ENCODE data around the gene COX20.

DNA sequence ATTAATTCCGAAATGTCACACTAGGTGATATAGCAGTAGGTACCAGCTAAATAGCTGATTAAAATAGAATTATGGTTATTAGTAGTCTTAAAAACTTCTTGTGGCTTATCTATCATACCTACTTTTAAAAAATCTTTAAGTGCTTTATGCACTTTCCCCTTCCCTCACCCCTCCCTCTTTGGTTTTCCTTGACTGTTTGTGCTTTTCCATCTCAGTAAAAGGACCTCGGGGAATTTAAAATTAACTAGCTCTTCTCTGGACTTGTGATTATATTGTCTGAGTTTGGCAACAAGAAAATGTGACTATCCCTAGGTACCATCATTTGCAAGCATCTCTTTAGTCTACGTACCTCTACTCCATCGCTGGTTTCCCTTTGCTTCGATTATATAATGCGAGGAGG is 11.2 kb downstream of the COX20 start:
- TF ChIP-seq, protein P1, sequence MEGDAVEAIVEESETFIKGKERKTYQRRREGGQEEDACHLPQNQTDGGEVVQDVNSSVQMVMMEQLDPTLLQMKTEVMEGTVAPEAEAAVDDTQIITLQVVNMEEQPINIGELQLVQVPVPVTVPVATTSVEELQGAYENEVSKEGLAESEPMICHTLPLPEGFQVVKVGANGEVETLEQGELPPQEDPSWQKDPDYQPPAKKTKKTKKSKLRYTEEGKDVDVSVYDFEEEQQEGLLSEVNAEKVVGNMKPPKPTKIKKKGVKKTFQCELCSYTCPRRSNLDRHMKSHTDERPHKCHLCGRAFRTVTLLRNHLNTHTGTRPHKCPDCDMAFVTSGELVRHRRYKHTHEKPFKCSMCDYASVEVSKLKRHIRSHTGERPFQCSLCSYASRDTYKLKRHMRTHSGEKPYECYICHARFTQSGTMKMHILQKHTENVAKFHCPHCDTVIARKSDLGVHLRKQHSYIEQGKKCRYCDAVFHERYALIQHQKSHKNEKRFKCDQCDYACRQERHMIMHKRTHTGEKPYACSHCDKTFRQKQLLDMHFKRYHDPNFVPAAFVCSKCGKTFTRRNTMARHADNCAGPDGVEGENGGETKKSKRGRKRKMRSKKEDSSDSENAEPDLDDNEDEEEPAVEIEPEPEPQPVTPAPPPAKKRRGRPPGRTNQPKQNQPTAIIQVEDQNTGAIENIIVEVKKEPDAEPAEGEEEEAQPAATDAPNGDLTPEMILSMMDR (conservative IDR thresholded peaks at IDR 0.05; ENCODE audit: low read depth, low read length) = no peak
- TF ChIP-seq EZH2phosphoT487 (IDR thresholded peaks at IDR 0.05; ENCODE audit: borderline replicate concordance, low read length) = no peak

All from PC-3 (cell line).